Activated T-cell treated with anti-CD3 and anti-CD28 coated beads, Interleukin-2, amount 50 U/mL, for 72 hours (primary cell): ENCODE results near the gene GJC1. TPM values are rescaled to one million over a fixed set of nuclear protein-coding genes. Genes with fewer than 3 reads are reported as not detected.
A peak's percentile ranks its signal among the peaks of the same experiment; 100 is the strongest.

Source experiments
- ATAC-seq, 2 donors: fragments of 150-1000 bp; cut with Tn5 transposase; replicated peaks in 1 of 2; 2 replicates each; pipeline ENCODE4 v1.10.0; 2021; ENCODE audit warnings: moderate library complexity in 2 of 2, mild to moderate bottlenecking in 1 of 2
- DNase-seq, 2 donors: peaks; one replicate each; pipeline ENCODE4 v3.0.0; 2021 to 2022; ENCODE audit warnings: mixed read lengths in 1 of 2
- H3K27ac Mint-ChIP-seq: one replicate; pipeline ENCODE4 v1.8.0; 2022; ENCODE audit warnings: mild to moderate bottlenecking, moderate library complexity, mixed read lengths
- H3K27me3 Mint-ChIP-seq: one replicate; pipeline ENCODE4 v1.8.0; 2022; ENCODE audit warnings: low read depth, mixed read lengths
- H3K36me3 Mint-ChIP-seq, 2 donors: one replicate each; pipeline ENCODE4 v1.8.0; 2022; ENCODE audit warnings: mixed read lengths in 2 of 2, mild to moderate bottlenecking in 1 of 2; ENCODE audit not compliant: insufficient read depth in 2 of 2
- H3K4me1 Mint-ChIP-seq: one replicate; pipeline ENCODE4 v1.8.0; 2022; ENCODE audit warnings: low read depth, mixed read lengths
- H3K4me3 Mint-ChIP-seq, 2 donors: one replicate each; pipeline ENCODE4 v1.8.0; 2022; ENCODE audit warnings: mild to moderate bottlenecking in 2 of 2, mixed read lengths in 2 of 2, moderate library complexity in 2 of 2
- H3K9me3 Mint-ChIP-seq, 2 donors: one replicate each; pipeline ENCODE4 v1.8.0; 2022; ENCODE audit warnings: mixed read lengths in 2 of 2
- total RNA-seq, 2 donors: library from RNA; stranded (reverse); gene quantifications; one replicate each; pipeline ENCODE4 v1.2.3, GENCODE V29; 2022

Gene GJC1
- 1 to 10 TPM; 2.3 to 4.7 TPM for total RNA-seq

GRCh38 chr17:44829523-44830358 lies at the start of gene GJC1:
Gene GJC1 (minus strand): TSS chr17:44830287. CDS start chr17:44805817, 24,470 bp downstream.
- peak; percentile 34 to 49 for DNase-seq
- no peaks in the 10 kb centered on the region for H3K9me3 Mint-ChIP-seq
- peak within 1 kb of the TSS; percentile 63 for H3K27ac Mint-ChIP-seq
- peaks cover 11% of the 10 kb centered on the region for H3K4me1 Mint-ChIP-seq
- H3K4me3 Mint-ChIP-seq = peak within 1 kb of the TSS; percentile 81 to 85
- H3K27me3 Mint-ChIP-seq = peaks cover 47% of the 10 kb centered on the region
- peak; percentile 73 to 77 for ATAC-seq
- H3K36me3 Mint-ChIP-seq = peaks cover 0 to 2% of the 10 kb centered on the region in 2 donors

GRCh38 chr17:44879376-44879775 lies 49.3 kb upstream of the GJC1 start:
- no peak for ATAC-seq
- no peaks in the 10 kb centered on the region for H3K9me3 Mint-ChIP-seq
- no peaks in the 10 kb centered on the region for H3K27me3 Mint-ChIP-seq
- peaks cover 4 to 23% of the 10 kb centered on the region in 2 donors for H3K36me3 Mint-ChIP-seq
- no peak for DNase-seq
- no peaks in the 10 kb centered on the region for H3K4me1 Mint-ChIP-seq
- H3K27ac Mint-ChIP-seq = no peak overlapping the region
- H3K4me3 Mint-ChIP-seq = no peak overlapping the region

GRCh38 chr17:44878627-44879221 lies 48.6 kb upstream of the GJC1 start:
- ATAC-seq (no peak), DNase-seq (peak; percentile 18 to 21)
- Mint-ChIP-seq H3K27me3 (no peaks in the 10 kb centered on the region), H3K4me1 (no peaks in the 10 kb centered on the region), H3K4me3 (no peak overlapping the region), H3K36me3 (peaks cover 4 to 26% of the 10 kb centered on the region in 2 donors), H3K27ac (no peak overlapping the region), H3K9me3 (no peaks in the 10 kb centered on the region)

GRCh38 chr17:44877121-44877520 lies 47.0 kb upstream of the GJC1 start:
- no peak overlapping the region for H3K27ac Mint-ChIP-seq
- no peaks in the 10 kb centered on the region for H3K4me1 Mint-ChIP-seq
- peaks cover 0 to 14% of the 10 kb centered on the region in 2 donors for H3K36me3 Mint-ChIP-seq
- DNase-seq (no peak), ATAC-seq (no peak)
- no peaks in the 10 kb centered on the region for H3K27me3 Mint-ChIP-seq
- H3K9me3 Mint-ChIP-seq = no peaks in the 10 kb centered on the region
- H3K4me3 Mint-ChIP-seq = no peak overlapping the region

- Mint-ChIP-seq H3K27ac (no peak overlapping the region), H3K9me3 (no peaks in the 10 kb centered on the region), H3K27me3 (no peaks in the 10 kb centered on the region), H3K36me3 (peaks cover 2 to 13% of the 10 kb centered on the region in 2 donors), H3K4me1 (no peaks in the 10 kb centered on the region), H3K4me3 (no peak overlapping the region)
- DNase-seq = no peak
- no peak for ATAC-seq
These were observed 45.7 kb upstream of the GJC1 start for GRCh38 chr17:44875761-44876160.

- no peak for DNase-seq
- H3K27me3 Mint-ChIP-seq = no peaks in the 10 kb centered on the region
- no peaks in the 10 kb centered on the region for H3K9me3 Mint-ChIP-seq
- peaks cover 2 to 16% of the 10 kb centered on the region in 2 donors for H3K36me3 Mint-ChIP-seq
- H3K4me1 Mint-ChIP-seq = no peaks in the 10 kb centered on the region
- H3K4me3 Mint-ChIP-seq = no peak overlapping the region
- no peak for ATAC-seq
- H3K27ac Mint-ChIP-seq = peak overlapping the region; percentile 43
These were observed 42.2 kb upstream of the GJC1 start for GRCh38 chr17:44872131-44872768.

- Mint-ChIP-seq H3K4me3 (no peak overlapping the region), H3K4me1 (no peaks in the 10 kb centered on the region), H3K36me3 (peaks cover 2 to 12% of the 10 kb centered on the region in 2 donors), H3K9me3 (no peaks in the 10 kb centered on the region), H3K27ac (no peak overlapping the region), H3K27me3 (no peaks in the 10 kb centered on the region)
- DNase-seq = no peak
- no peak for ATAC-seq
These were observed 41.5 kb upstream of the GJC1 start for GRCh38 chr17:44871556-44871955.

- Mint-ChIP-seq H3K27ac (no peak overlapping the region), H3K36me3 (peaks cover 3 to 9% of the 10 kb centered on the region in 2 donors), H3K4me1 (no peaks in the 10 kb centered on the region), H3K9me3 (no peaks in the 10 kb centered on the region), H3K4me3 (no peak overlapping the region), H3K27me3 (no peaks in the 10 kb centered on the region)
- ATAC-seq = no peak
- no peak for DNase-seq
These were observed 37.8 kb upstream of the GJC1 start for GRCh38 chr17:44867841-44868240.

- Mint-ChIP-seq H3K27ac (no peak overlapping the region), H3K4me1 (no peaks in the 10 kb centered on the region), H3K36me3 (peaks cover 3 to 16% of the 10 kb centered on the region in 2 donors), H3K4me3 (no peak overlapping the region), H3K9me3 (no peaks in the 10 kb centered on the region), H3K27me3 (no peaks in the 10 kb centered on the region)
- DNase-seq = no peak
- no peak for ATAC-seq
These were observed 35.8 kb upstream of the GJC1 start for GRCh38 chr17:44865931-44866330.

GRCh38 chr17:44865231-44865660 lies 35.2 kb upstream of the GJC1 start:
- no peak overlapping the region for H3K4me3 Mint-ChIP-seq
- peak; percentile 51 to 59 for ATAC-seq
- H3K36me3 Mint-ChIP-seq = peaks cover 3 to 16% of the 10 kb centered on the region in 2 donors
- peak overlapping the region; percentile 28 for H3K27ac Mint-ChIP-seq
- H3K27me3 Mint-ChIP-seq = no peaks in the 10 kb centered on the region
- DNase-seq = peak; percentile 70 to 74
- H3K9me3 Mint-ChIP-seq = no peaks in the 10 kb centered on the region
- H3K4me1 Mint-ChIP-seq = no peaks in the 10 kb centered on the region

- DNase-seq (no peak), ATAC-seq (peak; percentile 21 to 24)
- Mint-ChIP-seq H3K36me3 (peaks cover 3 to 18% of the 10 kb centered on the region in 2 donors), H3K4me3 (no peak overlapping the region), H3K4me1 (no peaks in the 10 kb centered on the region), H3K9me3 (no peaks in the 10 kb centered on the region), H3K27me3 (no peaks in the 10 kb centered on the region), H3K27ac (no peak overlapping the region)
These were observed 34.7 kb upstream of the GJC1 start for GRCh38 chr17:44864831-44865230.

- no peak for DNase-seq
- peaks cover 4 to 14% of the 10 kb centered on the region in 2 donors for H3K36me3 Mint-ChIP-seq
- no peaks in the 10 kb centered on the region for H3K4me1 Mint-ChIP-seq
- H3K9me3 Mint-ChIP-seq = no peaks in the 10 kb centered on the region
- ATAC-seq = no peak
- no peak overlapping the region for H3K27ac Mint-ChIP-seq
- no peaks in the 10 kb centered on the region for H3K27me3 Mint-ChIP-seq
- H3K4me3 Mint-ChIP-seq = no peak overlapping the region
These were observed 33.2 kb upstream of the GJC1 start for GRCh38 chr17:44863061-44863918.
